Measurements from ENCODE around the gene JPH2. TPM values are rescaled to one million over a fixed set of nuclear protein-coding genes. Genes with fewer than 3 reads are reported as not detected.

JPH2 gene
- total and polyA plus RNA-seq, 2 experiments from 2014 or later: 0.16 to 1.1 TPM

DNA sequence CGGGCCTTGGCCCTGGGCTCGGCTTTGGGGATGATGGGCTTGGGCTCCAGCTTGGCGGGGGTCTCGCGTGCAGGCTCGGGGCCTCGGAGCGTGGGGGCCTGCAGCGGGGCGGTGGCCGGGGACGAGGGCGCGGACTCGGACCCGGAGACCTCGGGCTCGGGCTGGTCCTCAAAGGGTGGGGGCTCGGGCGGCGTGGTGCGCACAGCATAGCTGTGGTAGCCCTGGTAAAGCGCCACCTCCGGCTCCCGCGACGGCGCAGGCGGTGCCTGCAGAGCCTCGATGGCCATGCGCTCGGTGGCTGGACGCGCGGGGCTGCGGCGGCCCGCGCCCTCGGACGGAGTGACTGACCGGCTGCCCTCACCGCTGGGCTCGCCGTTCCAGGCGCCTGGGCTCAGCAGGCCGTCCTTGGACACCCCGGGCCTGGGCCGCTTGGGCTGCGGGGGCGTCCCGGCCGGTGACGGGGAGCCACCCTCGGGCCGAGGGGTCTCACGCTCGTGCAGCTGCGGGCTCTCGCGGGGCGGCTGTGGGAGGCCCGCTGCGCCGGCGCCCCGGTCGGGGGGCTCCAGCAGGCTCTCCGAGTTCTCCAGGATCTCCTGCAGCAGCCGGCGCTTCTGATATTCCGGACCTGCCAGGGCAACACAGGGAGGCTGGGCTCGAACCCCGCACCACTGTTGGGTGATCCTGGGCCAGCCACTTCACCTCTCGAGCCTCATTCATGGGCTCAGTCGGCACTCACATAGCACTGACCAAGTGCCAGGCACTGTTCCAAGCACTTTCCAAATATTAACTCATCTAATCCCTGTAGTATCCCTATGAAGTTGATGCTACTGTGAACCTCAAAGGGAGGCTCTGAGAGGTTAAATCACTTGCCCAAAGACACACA, 71.0 kb downstream of the JPH2 start:
- H3F3A ChIP-seq (replicated peaks; ENCODE audit: low read depth): no peaks in the 10 kb centered on the region
- no peaks in the 10 kb centered on the region for H3K36me3 ChIP-seq (ENCODE audit: insufficient read depth)
- no peaks in the 10 kb centered on the region for H4K20me1 ChIP-seq (replicated peaks; ENCODE audit: insufficient read depth)
- no peak overlapping the region for H3K27ac Mint-ChIP-seq
- H3K27ac ChIP-seq (ENCODE audit: low read depth): no peak overlapping the region
- H3K9me2 ChIP-seq (ENCODE audit: insufficient read depth): no peaks in the 10 kb centered on the region
- DNase-seq (ENCODE audit: low spot score) (peak; percentile 31), ATAC-seq (peak; percentile 49)
- peaks cover 2% of the 10 kb centered on the region; the same call in 1 of the 3 replicates for H3K4me1 Mint-ChIP-seq
- no peaks in the 10 kb centered on the region for H3K9me3 Mint-ChIP-seq
- H3K27me3 ChIP-seq (ENCODE audit: insufficient read depth): no peaks in the 10 kb centered on the region
- H3K4me3 Mint-ChIP-seq: no peak overlapping the region
- H2AFZ ChIP-seq: 0 out of 2 replicates have a peak overlapping the region, but pooled peaks have one; percentile 35
- 0 out of 2 replicates have a peak overlapping the region, but pooled peaks have one; percentile 1 for H3K4me2 ChIP-seq
- H3K27me3 Mint-ChIP-seq (ENCODE audit: insufficient read depth, low read depth, poor library complexity): peaks cover 4% of the 10 kb centered on the region
- no peaks in the 10 kb centered on the region for H3K4me1 ChIP-seq (ENCODE audit: insufficient read depth)
- TF ChIP-seq ZNF331 (CRISPR knock-in tag; IDR thresholded peaks at IDR 0.05; ENCODE audit: low read depth): no peak
- TF ChIP-seq, protein P1, sequence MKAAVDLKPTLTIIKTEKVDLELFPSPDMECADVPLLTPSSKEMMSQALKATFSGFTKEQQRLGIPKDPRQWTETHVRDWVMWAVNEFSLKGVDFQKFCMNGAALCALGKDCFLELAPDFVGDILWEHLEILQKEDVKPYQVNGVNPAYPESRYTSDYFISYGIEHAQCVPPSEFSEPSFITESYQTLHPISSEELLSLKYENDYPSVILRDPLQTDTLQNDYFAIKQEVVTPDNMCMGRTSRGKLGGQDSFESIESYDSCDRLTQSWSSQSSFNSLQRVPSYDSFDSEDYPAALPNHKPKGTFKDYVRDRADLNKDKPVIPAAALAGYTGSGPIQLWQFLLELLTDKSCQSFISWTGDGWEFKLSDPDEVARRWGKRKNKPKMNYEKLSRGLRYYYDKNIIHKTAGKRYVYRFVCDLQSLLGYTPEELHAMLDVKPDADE (IDR thresholded peaks at IDR 0.05): no peak
- no peak for TF ChIP-seq JUNB (IDR thresholded peaks at IDR 0.05; ENCODE audit: unreplicated experiment)
- no peak for TF ChIP-seq EZH2 (IDR thresholded peaks at IDR 0.05; ENCODE audit: low read depth, unreplicated experiment)
- TF ChIP-seq, protein P2, sequence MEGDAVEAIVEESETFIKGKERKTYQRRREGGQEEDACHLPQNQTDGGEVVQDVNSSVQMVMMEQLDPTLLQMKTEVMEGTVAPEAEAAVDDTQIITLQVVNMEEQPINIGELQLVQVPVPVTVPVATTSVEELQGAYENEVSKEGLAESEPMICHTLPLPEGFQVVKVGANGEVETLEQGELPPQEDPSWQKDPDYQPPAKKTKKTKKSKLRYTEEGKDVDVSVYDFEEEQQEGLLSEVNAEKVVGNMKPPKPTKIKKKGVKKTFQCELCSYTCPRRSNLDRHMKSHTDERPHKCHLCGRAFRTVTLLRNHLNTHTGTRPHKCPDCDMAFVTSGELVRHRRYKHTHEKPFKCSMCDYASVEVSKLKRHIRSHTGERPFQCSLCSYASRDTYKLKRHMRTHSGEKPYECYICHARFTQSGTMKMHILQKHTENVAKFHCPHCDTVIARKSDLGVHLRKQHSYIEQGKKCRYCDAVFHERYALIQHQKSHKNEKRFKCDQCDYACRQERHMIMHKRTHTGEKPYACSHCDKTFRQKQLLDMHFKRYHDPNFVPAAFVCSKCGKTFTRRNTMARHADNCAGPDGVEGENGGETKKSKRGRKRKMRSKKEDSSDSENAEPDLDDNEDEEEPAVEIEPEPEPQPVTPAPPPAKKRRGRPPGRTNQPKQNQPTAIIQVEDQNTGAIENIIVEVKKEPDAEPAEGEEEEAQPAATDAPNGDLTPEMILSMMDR (conservative IDR thresholded peaks at IDR 0.05; ENCODE audit: low read depth in 2 of 2): no peak
- no peak for TF ChIP-seq NANOG (IDR thresholded peaks at IDR 0.05; ENCODE audit: borderline replicate concordance)
- TF ChIP-seq ZNF114 (CRISPR knock-in tag; IDR thresholded peaks at IDR 0.05): no peak
- TF ChIP-seq, protein P3, sequence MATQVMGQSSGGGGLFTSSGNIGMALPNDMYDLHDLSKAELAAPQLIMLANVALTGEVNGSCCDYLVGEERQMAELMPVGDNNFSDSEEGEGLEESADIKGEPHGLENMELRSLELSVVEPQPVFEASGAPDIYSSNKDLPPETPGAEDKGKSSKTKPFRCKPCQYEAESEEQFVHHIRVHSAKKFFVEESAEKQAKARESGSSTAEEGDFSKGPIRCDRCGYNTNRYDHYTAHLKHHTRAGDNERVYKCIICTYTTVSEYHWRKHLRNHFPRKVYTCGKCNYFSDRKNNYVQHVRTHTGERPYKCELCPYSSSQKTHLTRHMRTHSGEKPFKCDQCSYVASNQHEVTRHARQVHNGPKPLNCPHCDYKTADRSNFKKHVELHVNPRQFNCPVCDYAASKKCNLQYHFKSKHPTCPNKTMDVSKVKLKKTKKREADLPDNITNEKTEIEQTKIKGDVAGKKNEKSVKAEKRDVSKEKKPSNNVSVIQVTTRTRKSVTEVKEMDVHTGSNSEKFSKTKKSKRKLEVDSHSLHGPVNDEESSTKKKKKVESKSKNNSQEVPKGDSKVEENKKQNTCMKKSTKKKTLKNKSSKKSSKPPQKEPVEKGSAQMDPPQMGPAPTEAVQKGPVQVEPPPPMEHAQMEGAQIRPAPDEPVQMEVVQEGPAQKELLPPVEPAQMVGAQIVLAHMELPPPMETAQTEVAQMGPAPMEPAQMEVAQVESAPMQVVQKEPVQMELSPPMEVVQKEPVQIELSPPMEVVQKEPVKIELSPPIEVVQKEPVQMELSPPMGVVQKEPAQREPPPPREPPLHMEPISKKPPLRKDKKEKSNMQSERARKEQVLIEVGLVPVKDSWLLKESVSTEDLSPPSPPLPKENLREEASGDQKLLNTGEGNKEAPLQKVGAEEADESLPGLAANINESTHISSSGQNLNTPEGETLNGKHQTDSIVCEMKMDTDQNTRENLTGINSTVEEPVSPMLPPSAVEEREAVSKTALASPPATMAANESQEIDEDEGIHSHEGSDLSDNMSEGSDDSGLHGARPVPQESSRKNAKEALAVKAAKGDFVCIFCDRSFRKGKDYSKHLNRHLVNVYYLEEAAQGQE (IDR thresholded peaks at IDR 0.05; ENCODE audit: unreplicated experiment): no peak
- no peak for TF ChIP-seq EZH2phosphoT487 (IDR thresholded peaks at IDR 0.05; ENCODE audit: unreplicated experiment)
- H3K36me3 Mint-ChIP-seq (ENCODE audit: low read depth): no peaks in the 10 kb centered on the region
- no peaks in the 10 kb centered on the region for H3K79me2 ChIP-seq (replicated peaks; ENCODE audit: insufficient read depth)
- no peak overlapping the region for H3K4me3 ChIP-seq

All from GM23338 (cell line).